GM19099 (cell line): ENCODE results near the gene EMILIN2.

Experiments used
- POLR2A ChIP-seq: IDR thresholded peaks from 3 replicates; pipeline ENCODE4 v1.6.1; 2011; ENCODE audit warnings: low read depth; ENCODE audit not compliant: insufficient read length; ENCODE audit errors: extremely low read depth

The EMILIN2 gene

GRCh38 chr18:2839202-2839601 lies 7.6 kb upstream of the EMILIN2 start:
- TF ChIP-seq POLR2A: no peak

- no peak for TF ChIP-seq POLR2A
Measured at GRCh38 chr18:2840521-2840920, 6.3 kb upstream of the EMILIN2 start.

GRCh38 chr18:2843146-2843545 lies 3.7 kb upstream of the EMILIN2 start:
- TF ChIP-seq POLR2A: no peak

GRCh38 chr18:2845172-2845571 lies 1.6 kb upstream of the EMILIN2 start:
- no peak for TF ChIP-seq POLR2A

GRCh38 chr18:2847317-2848246 lies 776 bp downstream of the EMILIN2 start:
- TF ChIP-seq POLR2A: no peak

GRCh38 chr18:2848247-2849246 lies 1.7 kb downstream of the EMILIN2 start:
- no peak for TF ChIP-seq POLR2A

- no peak for TF ChIP-seq POLR2A
Measured at GRCh38 chr18:2850816-2851215, 4.0 kb downstream of the EMILIN2 start.

- TF ChIP-seq POLR2A: no peak
Measured at GRCh38 chr18:2851771-2852170, 5.0 kb downstream of the EMILIN2 start.

GRCh38 chr18:2853173-2853925 lies 6.5 kb downstream of the EMILIN2 start:
- TF ChIP-seq POLR2A: no peak

GRCh38 chr18:2853926-2854664 lies 7.3 kb downstream of the EMILIN2 start:
- no peak for TF ChIP-seq POLR2A

GRCh38 chr18:2854875-2855274 lies 8.1 kb downstream of the EMILIN2 start:
- no peak for TF ChIP-seq POLR2A

GRCh38 chr18:2855560-2856350 lies 8.9 kb downstream of the EMILIN2 start:
- TF ChIP-seq POLR2A: no peak

GRCh38 chr18:2856547-2857170 lies 9.9 kb downstream of the EMILIN2 start:
- no peak for TF ChIP-seq POLR2A
